Measurements from ENCODE around the gene SORCS2. TPM values are rescaled to one million over a fixed set of nuclear protein-coding genes. Genes with fewer than 3 reads are reported as not detected.
A peak's percentile ranks its signal among the peaks of the same experiment; 100 is the strongest.

The SORCS2 gene
- total and polyA plus RNA-seq, 12 donors: 0.67 to 15.5 (median 1.3) TPM

- H3K4me1 ChIP-seq (replicated peaks in 1 of 2): no peaks in the 10 kb centered on the region
- TF ChIP-seq CTCF (IDR thresholded peaks at IDR 0.05) (no peak), POLR2A (IDR thresholded peaks at IDR 0.05) (no peak)
- H3K27ac ChIP-seq: no peak overlapping the region
- no peak overlapping the region for H3K4me3 ChIP-seq
- H3K9me3 ChIP-seq (replicated peaks in 1 of 3): no peaks in the 10 kb centered on the region
- intact Hi-C loops (cut with DNase I): no loop called here
- H3K36me3 ChIP-seq (replicated peaks in 1 of 2): no peaks in the 10 kb centered on the region
- no peaks in the 10 kb centered on the region for H3K27me3 ChIP-seq
- WGBS, 4 donors: 72 to 87% (median 80%) methylated on average over 8 of the region's 8 CpGs
- no peak for DNase-seq
Observed at GRCh38 chr4:7537853-7538400, 345.6 kb downstream of the SORCS2 start.

- no peaks in the 10 kb centered on the region for H3K27me3 ChIP-seq
- H3K4me1 ChIP-seq (replicated peaks in 1 of 2): no peaks in the 10 kb centered on the region
- H3K27ac ChIP-seq: no peak overlapping the region
- TF ChIP-seq POLR2A (IDR thresholded peaks at IDR 0.05): no peak
- TF ChIP-seq CTCF (IDR thresholded peaks at IDR 0.05): no peak
- H3K36me3 ChIP-seq (replicated peaks in 1 of 2): no peaks in the 10 kb centered on the region
- H3K9me3 ChIP-seq (replicated peaks in 1 of 3): no peaks in the 10 kb centered on the region
- no peak for DNase-seq
- intact Hi-C loops (cut with DNase I): no loop called here
- no peak overlapping the region for H3K4me3 ChIP-seq
- 71 to 77% (median 75%) methylated on average over 8 of the region's 8 CpGs for WGBS, 4 donors
Observed at GRCh38 chr4:7538518-7538917, 346.2 kb downstream of the SORCS2 start.

GRCh38 chr4:7539186-7539585 is 346.8 kb downstream of the SORCS2 start:
- DNase-seq: no peak
- Histone ChIP-seq H3K4me1 (replicated peaks in 1 of 2) (no peaks in the 10 kb centered on the region), H3K9me3 (replicated peaks in 1 of 3) (no peaks in the 10 kb centered on the region), H3K27ac (no peak overlapping the region), H3K27me3 (no peaks in the 10 kb centered on the region), H3K36me3 (replicated peaks in 1 of 2) (no peaks in the 10 kb centered on the region), H3K4me3 (no peak overlapping the region)
- WGBS, 4 donors: 56 to 67% (median 60%) methylated on average over 2 to 3 of the region's 3 CpGs
- TF ChIP-seq POLR2A (IDR thresholded peaks at IDR 0.05): no peak
- no peak for TF ChIP-seq CTCF (IDR thresholded peaks at IDR 0.05)
- intact Hi-C loops (cut with DNase I): no loop called here

GRCh38 chr4:7539659-7540058 is 347.3 kb downstream of the SORCS2 start:
- no peaks in the 10 kb centered on the region for H3K4me1 ChIP-seq (replicated peaks in 1 of 2)
- no peaks in the 10 kb centered on the region for H3K36me3 ChIP-seq (replicated peaks in 1 of 2)
- no peaks in the 10 kb centered on the region for H3K27me3 ChIP-seq
- intact Hi-C loops (cut with DNase I): no loop called here
- H3K9me3 ChIP-seq (replicated peaks in 1 of 3): no peaks in the 10 kb centered on the region
- no peak overlapping the region for H3K4me3 ChIP-seq
- DNase-seq: peak in 1 of 7 donors; percentile 32
- no peak overlapping the region for H3K27ac ChIP-seq
- WGBS, 4 donors: 54 to 67% (median 59%) methylated on average over 5 to 9 of the region's 9 CpGs
- TF ChIP-seq POLR2A (IDR thresholded peaks at IDR 0.05) (no peak), CTCF (IDR thresholded peaks at IDR 0.05) (no peak)
